Spleen (tissue), 7 donors: ENCODE data around the gene ITGA2.

Experiments
- POLR2AphosphoS5 ChIP-seq, 3 donors: sonication (generic); formaldehyde crosslinking; IDR thresholded peaks; one replicate each; pipeline ENCODE4 v1.5.1; 2017; ENCODE audit warnings: antibody characterized with exemption in 3 of 3
- TF ChIP-seq, protein P1 (sequence below), 11 experiments: fragments of 200-600 bp in 7 of 11; fragments of 450-650 bp in 4 of 11; sonication (generic) in 4 of 11; IDR thresholded peaks in 8 of 11; conservative IDR thresholded peaks in 3 of 11; 1 replicate in 7 of 11; 2 replicates in 4 of 11; pipeline versions ENCODE4 v1.4.0 to v1.8.0; 2016 to 2021; ENCODE audit warnings: antibody characterized with exemption in 11 of 11, inconsistent platforms in 4 of 11, mild to moderate bottlenecking in 1 of 11
- donor health status: DM: no; HTN: no; CAD: no; lungs with moderate emphysema.
- donor health status: DM: no; HTN: no; CAD: no.
- donor health status: DM: no; HTN: no; CAD: no.

- TF ChIP-seq, protein P1, sequence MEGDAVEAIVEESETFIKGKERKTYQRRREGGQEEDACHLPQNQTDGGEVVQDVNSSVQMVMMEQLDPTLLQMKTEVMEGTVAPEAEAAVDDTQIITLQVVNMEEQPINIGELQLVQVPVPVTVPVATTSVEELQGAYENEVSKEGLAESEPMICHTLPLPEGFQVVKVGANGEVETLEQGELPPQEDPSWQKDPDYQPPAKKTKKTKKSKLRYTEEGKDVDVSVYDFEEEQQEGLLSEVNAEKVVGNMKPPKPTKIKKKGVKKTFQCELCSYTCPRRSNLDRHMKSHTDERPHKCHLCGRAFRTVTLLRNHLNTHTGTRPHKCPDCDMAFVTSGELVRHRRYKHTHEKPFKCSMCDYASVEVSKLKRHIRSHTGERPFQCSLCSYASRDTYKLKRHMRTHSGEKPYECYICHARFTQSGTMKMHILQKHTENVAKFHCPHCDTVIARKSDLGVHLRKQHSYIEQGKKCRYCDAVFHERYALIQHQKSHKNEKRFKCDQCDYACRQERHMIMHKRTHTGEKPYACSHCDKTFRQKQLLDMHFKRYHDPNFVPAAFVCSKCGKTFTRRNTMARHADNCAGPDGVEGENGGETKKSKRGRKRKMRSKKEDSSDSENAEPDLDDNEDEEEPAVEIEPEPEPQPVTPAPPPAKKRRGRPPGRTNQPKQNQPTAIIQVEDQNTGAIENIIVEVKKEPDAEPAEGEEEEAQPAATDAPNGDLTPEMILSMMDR (IDR thresholded peaks at IDR 0.05 in 8 of 11, conservative IDR thresholded peaks at IDR 0.05 in 3 of 11), result no peak
- no peak for TF ChIP-seq POLR2AphosphoS5 (IDR thresholded peaks at IDR 0.05)
Measured at GRCh38 chr5:52981507-52981906, 7.6 kb upstream of the ITGA2 start.
